HG03196 (cell line): Measurements from ENCODE around the gene MAPK1.
"Not testable (repeated sequence)": the region's sequence is repeated elsewhere in the genome, so short reads cannot be mapped to it uniquely, and the experiment has no call there.

Experiments used
- ATAC-seq: cut with Tn5 transposase; IDR thresholded peaks from one replicate; pipeline ENCODE4 v1.9.1; 2021; ENCODE audit not compliant: unreplicated experiment

MAPK1 gene

DNA sequence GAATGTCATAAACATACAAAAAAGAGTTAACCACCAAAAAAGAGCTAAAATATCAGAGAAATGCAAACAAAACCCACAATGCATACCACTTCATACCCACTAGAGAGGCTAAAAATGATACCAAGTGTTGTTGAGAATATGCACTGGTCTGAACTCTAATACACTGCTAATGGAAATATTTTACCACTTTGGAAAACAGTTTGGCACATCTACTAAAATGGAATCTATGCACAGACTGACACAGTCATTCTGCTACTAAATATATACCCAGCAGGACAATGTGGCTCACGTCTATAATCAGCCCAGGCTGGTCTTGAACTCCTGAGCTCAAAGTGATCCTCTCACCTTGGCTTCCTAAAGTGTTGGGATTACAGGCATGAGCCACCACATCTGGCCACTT is 18.0 kb downstream of the MAPK1 start:
- ATAC-seq = no peak

DNA sequence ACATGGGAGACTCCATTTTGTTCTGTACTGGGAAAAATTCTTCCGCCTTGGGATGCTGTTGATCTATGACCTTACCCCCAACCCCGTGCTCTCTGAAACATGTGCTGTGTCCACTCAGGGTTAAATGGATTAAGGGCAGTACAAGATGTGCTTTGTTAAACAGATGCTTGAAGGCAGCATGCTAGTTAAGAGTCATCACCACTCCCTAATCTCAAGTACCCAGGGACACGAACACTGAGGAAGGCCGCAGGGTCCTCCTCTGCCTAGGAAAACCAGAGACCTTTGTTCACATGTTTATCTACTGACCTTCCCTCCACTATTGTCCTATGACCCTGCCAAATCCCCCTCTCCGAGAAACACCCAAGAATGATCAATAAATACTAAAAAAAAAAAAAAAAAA is 19.4 kb downstream of the MAPK1 start:
- ATAC-seq = not testable (repeated sequence)

DNA sequence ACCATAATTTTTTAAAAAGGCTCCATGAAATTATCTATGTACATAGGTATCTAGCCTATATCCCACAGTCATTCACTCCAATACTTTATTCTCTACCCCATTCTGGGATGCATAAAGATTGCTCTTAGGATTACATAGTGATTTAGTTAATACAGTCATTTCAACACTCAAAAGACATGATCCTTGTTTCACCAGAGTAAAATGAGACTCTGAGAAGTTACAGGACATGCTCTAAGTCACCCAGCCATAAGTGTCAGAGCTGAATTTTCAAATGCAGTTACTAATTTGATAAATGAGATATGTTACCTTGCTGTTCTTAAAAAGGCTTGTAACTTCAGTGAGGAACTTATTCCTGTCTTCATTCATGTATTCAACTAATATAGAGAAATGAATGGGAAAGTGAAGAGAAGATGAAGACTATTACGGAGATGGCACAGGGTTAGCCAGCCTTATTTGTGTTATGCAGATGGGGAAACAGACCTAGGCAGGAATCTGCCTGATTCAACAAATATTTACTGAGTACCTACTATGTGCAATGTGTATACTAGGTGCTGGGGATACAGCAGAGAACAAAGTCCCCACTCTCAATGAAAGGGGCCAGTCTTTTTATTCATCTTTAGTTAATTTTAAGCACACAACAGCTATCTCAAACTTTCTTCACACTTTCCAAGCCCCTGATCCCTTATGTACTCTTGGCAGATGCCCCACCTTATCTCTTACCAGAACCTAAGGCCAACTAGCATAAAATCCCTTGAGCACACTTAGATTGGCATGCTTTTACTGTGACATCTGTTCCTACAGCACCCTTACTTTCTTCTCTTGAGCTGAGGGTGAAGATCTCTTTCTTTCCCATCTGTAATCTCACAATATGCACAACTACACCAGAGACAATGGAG is 21.6 kb downstream of the MAPK1 start:
- no peak for ATAC-seq

DNA sequence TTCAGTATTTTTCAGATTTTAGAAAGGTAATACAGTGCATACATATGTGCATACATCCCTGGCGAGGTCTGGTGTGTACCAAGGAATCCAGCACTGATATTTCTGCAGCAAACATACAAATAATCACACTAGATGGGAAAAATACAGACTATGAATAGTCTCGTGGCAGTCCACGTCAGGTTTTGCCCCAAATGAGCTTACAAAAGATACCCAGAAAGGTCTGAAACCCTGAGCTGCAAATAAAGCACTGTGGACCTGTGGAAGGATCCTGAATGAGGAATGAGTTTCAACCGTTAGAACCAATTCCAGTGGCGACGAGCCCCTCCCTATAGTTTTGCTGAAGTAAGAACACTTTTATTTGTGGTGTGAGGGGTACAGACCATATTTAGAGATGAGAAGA is 24.5 kb downstream of the MAPK1 start:
- ATAC-seq = no peak

DNA sequence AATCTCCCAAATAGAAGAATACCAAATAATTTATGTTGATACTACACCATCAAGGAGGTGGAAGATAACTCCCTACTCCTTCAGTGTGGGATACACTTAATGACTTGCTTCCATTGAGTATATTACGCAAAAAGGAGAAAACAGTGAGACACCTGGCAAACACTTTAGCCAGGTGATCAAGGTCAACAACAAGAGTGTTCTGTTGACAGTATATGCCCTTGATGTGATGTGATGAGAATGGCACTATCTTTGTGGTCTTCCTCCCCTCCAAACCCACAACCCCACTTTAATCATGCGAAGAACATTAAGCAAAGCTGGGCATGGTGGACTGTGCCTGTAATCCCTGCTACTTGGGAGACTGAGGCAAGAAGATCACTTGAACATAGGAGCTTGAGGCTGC is 26.0 kb downstream of the MAPK1 start:
- no peak for ATAC-seq

DNA sequence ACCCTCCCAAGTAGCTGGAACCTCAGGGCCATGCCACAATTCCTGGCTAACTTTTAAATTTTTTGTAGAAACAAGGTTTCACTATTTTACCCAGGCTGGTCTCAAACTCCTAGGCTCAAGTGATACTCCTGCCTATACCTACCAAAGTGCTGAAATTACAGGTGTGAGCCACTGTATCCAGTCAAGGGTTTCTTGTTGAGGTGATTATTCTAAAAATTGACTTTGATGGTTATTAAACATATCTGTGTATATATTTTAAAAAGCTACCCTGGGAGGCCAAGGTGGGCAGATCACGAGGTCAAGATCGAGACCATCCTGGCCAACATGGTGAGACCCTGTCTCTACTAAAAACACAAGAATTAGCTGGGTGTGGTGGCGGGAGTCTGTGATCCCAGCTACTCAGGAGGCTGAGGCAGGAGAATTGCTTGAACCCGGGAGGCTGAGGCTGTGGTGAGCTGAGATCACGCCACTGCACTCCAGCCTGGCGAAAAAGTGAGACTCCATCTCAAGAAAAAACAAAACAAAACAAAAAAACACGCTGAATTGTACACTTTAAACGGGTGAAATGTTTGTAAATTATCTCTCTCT is 27.1 kb downstream of the MAPK1 start:
- ATAC-seq = no peak

DNA sequence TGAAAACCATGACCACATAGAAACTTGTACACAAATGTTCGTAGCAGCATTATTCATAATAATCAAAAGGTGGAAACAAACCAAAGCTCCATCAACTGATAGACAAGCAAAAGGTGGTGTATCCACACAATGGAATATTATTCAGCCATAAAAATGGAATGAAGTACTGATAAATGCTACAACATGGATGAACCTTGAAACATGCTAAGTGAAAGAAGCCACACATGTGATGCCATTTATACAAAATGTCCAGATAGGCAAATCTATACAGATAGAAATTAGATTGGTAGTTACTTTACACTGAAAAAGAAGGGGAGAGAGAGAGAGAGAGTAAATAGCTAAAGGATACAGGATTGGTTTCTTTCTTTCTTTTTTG is 27.7 kb downstream of the MAPK1 start:
- no peak for ATAC-seq

DNA sequence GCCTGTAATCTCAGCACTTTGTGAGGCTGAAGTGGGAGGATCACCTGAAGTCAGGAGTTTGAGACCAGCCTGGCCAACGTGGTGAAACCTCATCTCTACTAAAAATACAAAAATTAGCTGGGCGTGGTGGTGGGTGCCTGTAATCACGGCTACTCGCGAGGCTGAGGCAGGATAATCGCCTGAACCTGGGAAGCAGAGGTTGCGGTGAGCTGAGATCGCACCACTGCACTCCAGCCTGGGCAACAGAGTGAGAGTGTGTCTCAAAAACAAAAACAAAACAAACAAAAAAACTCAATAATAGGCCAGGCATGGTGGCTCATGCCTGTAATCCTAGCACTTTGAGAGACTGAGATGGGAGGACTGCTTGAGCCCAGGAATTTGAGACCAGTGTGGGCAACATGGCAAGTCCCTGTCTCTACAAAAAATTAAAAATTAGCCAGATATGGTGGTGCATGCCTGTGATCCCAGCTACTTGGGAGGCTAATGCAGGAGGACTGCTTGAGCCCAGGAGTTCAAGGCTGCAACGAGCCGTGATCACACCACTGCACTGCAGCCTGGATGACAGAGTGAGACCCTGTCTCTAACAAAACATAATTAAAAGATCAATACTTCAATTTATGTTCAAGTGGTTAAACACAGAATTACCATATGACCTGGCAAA is 28.2 kb downstream of the MAPK1 start:
- not testable (repeated sequence) for ATAC-seq

DNA sequence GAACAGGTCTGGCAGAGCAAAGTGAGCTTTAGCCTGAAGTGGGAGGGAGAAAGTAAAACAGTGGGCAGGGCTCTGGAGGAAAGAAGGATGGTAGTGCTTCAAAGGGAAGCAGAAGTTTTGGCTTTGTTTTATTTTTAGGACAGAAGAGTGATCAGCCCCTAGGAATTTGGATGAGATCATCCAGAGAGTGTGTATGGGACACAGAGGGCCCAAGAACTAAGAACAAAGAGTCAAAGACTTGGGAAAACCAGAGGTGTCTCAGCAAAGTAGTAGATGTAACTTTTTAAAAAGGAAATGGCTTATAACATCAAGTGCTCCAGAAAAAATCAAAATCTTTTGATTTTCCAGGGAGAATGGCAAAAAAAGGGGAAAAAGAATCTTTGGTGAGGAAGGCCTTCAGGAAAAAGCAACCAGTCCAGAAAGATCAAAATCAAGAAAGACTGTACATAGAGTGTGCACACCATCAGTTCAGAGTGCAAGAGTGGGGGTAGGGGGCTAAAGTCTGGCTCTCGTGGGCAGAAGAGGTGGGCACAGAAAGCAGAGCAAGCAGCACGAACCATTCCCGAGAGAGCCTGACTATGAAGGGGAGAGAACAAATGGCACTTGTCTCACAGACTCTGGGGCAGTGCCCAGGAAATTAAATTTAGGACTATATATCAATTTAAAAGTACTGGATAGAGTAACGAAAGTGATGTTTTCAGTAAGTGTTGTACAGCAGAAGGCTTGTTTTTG is 30.0 kb downstream of the MAPK1 start:
- ATAC-seq = no peak

DNA sequence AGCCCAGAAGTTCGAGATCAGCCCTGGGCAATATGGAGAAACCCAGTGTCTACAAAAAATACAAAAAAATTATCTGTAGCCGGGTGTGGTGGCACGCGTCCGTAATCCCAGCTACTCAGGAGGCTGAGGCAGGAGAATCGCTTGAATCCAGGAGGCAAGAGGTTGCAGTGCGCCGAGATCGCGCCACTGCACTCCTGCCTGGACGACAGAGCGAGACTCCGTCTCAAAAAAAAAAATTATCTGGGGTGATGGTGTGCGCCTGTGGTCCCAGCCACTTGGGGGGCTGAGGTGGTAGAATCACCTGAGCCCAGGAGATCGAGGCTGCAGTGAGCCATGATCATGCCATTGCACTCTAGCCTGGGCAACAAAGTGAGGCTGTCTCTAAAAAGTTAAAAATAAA is 31.0 kb downstream of the MAPK1 start:
- ATAC-seq = not testable (repeated sequence)

DNA sequence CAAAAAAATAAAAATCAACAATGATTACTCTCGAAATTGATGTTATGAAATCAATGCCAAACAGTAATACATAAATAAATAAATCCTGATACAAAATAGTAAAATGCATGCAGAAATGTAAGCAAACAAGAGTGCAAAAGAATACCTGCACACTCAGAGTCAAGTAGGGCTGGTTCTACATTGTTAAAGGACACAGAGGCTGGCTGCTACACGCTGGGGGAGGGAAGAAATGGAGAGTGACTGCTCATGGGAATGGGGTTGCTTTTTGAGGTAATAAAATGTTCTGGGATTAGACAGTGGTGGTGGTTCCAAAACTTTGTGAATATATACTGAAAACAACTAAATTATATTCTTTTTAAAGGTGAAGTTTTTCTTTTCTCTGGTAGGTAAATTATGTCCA is 32.1 kb downstream of the MAPK1 start:
- no peak for ATAC-seq

DNA sequence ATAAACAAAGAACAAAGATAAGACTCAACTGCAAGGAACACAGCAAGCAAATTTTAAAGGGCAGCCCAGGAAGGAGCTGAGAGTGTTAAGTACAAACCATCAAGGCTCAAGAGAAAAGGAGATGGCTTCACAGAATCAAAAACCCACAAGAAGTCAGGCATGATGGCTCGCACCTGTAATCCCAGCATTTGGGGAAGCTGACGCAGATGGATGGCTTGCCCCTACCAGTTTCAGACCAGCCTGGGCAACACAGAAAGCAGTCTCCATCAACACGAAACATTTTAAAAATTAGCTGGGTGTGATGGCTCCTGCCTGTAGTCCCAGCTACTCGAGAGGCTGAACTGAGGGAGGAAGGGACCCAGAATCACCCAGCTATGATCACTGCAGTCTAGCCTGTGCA is 32.6 kb downstream of the MAPK1 start:
- ATAC-seq = no peak

DNA sequence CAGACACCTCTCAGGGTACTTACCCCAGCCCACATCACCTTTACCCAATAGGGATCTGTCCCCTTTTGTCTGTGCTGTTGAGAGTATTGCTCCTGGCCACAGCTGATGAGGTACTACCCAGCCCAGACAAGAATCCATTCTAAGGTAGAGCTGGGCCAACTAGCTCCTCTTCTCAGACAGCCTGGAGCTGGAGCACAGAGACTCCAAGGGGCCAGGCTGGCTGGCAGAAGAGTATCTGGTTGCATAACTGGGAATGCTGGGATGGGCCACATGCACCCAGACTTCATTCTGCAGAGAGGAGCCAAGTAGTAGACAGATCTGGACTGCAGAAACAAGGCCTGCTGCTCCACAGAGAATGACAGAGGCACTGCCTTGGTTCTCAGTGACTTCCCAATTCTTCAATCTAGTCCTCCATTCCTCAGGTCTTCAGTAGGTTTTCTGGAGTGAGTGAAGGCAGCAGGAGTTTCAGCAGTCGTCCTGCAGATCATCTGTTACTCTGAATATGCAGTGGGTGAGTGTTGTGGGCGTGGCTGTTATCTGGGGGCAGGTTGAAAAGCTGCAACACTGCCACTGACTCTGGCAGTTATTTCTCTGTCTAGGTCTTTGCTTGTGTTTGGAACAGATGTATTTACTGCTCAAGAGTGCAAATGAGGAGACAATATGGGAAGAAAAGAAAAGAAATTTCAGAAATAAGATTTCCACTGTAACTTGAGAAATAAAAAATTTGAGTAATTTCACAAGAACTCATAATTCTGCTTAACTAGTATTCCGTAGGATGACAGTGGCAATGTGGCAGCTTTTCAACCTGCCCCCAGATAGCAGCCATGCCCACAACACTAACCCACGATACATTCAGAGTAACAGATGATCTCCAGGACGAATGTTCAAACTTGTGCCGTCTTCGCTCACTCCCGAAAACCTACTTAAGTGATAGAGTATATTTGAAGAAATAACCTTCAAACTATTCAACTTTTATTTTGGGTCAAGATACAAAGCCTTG is 34.9 kb downstream of the MAPK1 start:
- no peak for ATAC-seq

DNA sequence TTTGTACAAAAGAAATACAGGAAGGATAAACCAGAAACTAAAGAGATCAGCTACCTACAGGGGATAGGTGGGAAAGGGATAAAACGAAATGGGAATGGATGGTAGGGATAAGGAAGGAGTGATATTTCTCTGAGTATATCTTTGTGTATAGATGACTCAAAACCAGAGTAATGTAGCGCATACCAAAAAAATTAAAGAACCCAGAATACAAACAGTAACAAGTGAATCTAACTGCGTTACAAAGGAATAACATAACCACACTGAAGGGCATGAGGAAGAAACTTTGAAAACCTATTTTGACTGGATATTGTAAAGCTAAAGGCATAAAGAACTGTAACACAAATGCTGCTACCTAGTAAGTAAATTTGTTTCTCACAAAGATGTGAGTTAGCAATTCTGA is 37.9 kb downstream of the MAPK1 start:
- ATAC-seq = no peak

DNA sequence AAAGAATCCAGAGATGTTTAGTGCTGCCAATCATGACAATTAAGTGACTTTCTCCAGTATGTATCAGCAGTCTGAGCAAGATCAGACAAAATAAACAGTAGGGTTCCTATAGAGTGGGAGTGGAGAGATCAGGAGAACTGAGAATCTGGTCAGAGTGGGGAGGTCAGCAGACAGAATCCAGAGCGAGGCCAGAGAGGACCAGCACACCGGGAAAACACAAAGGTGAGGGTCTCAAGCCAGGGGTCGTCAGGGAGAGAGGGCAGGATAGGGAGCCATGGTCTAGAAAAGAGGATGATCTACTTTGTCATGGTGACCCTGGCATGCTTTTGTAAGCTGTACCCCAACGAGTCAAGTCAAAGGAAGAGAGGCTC is 39.2 kb downstream of the MAPK1 start:
- no peak for ATAC-seq

DNA sequence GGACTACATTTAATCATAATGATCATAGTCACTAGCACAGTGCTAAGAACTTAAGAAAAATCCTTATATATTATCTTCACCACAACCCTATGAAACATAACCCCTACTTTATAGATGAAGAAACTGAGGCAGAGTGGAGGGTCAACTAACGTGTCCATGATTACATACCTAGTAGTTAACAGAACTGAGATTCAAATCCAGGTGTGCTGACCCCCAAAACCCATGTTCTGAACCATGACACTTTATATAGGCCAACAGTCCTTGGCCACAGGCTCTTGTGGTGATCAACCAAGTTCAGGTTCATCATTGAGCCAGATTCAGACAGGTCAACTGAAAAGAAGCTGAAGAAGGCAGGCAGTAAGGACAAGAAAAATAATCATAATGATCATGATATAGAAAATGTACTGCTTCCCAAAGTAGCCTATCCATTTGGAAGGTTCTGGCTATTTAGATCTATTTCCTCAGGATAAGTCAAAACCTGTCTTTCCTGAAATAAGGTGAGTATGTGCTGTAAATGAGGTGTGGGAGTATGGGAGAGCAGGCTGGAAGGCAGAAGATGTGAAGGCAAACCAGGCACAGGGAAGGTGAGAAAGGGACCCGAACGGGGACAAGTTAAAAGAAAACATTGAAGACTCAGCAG is 39.7 kb downstream of the MAPK1 start:
- ATAC-seq = no peak

DNA sequence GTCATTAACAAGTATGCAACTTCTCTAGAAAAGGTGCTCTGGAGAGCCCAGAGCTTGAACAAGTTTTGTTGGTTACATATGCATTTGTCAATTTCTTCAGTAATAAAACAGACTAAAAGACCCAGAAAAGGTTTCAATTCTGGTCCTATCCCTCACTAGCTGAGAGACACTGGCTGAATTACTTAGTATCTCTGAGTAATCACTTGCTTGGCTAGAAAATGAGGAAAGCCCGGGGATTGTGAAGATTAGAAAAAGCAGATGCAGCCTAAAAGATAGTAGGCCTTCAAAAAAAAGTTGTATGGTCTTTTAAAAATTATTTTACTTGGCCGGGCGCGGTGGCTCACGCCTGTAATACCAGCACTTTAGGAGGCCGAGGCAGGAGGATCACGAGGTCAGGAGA is 41.2 kb downstream of the MAPK1 start:
- ATAC-seq = no peak

DNA sequence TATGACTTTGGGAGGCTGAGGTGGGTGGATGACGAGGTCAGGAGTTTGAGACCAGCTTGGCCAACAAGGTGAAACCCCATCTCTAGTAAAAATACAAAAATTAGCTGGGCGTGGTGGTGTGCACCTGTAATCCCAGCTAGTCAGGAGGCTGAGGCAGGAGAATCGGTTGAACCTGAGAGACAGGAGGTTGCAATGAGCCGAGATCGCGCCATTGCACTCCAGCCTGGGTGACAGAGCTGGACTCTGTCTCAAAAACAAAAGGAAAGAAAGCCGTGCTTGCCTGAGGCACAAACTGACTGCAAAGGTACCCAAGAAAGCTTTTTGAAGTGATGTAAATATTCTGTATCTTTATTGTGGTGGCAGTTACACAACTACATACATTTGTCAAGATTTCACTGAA is 42.5 kb downstream of the MAPK1 start:
- not testable (repeated sequence) for ATAC-seq

DNA sequence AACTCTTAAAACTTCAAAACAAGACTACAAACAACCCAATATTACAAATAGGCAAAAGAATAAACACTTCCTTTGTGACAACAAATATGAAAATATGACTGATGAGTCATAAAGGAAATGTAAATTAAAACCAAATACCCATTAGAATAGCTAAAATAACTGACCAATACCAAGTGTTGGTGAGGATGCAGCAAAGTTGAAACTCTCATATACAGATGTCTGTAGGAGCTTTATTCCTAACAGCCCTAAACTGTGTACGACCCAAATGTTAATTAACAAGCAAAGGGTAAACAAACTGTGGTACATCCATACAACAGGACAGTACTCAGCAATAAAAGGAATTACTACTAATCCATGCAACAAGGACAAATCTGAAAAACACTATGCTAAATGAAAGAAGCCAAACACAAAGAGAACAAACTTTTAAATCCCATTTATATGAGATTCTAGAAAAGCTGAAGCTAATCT is 43.0 kb downstream of the MAPK1 start:
- ATAC-seq = no peak
